D721Med (cell line): ENCODE results near the gene ALDOC.
A peak's percentile ranks its signal among the peaks of the same experiment; 100 is the strongest.

ENCODE experiments used
- DNase-seq: peaks from one replicate; pipeline ENCODE4 v3.0.0; 2011; ENCODE audit warnings: low spot score; ENCODE audit not compliant: insufficient read length
- FAIRE-seq: peaks from 2 replicates; lab custom pipeline; 2011; peaks lifted over from hg19 to GRCh38; lab: Jason Lieb, UNC
- TF ChIP-seq, protein P1 (sequence below): IDR thresholded peaks from 2 replicates; pipeline ENCODE4 v1.5.1; 2012; ENCODE audit warnings: mild to moderate bottlenecking, control low read depth; ENCODE audit not compliant: insufficient read depth; ENCODE audit errors: missing control alignments

The ALDOC gene

DNA sequence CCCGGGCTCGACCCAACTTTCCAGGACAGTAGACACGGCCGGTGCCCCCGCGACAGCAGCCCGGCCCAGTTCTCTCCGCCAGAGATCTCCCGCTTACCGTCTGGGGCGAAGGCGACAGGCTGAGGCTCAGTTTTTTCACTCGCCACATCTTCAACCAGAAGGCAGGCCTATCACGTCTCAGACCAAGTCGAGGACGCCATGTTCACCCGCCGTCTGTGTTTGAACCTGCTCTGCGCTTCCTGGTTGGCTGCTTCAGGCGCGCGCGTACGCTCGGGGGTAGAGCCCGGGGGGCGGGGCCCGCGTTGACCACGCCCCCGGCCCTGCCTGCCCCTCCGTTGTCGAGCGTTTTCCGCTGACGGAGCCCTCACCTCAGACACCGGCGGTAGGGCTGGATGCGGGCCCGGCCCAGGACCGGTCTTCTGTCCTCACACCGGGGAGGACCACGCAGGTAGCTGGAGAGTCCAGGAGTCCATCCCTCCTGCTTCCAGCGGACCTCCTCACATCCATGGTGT is 22.2 kb upstream of the ALDOC start, which contains the start of gene SPAG5:
Gene SPAG5 (minus strand): TSS at position 227 of the 512 bp plus-strand sequence. CDS start 79 bp downstream, at position 148.
- TF ChIP-seq, protein P1, sequence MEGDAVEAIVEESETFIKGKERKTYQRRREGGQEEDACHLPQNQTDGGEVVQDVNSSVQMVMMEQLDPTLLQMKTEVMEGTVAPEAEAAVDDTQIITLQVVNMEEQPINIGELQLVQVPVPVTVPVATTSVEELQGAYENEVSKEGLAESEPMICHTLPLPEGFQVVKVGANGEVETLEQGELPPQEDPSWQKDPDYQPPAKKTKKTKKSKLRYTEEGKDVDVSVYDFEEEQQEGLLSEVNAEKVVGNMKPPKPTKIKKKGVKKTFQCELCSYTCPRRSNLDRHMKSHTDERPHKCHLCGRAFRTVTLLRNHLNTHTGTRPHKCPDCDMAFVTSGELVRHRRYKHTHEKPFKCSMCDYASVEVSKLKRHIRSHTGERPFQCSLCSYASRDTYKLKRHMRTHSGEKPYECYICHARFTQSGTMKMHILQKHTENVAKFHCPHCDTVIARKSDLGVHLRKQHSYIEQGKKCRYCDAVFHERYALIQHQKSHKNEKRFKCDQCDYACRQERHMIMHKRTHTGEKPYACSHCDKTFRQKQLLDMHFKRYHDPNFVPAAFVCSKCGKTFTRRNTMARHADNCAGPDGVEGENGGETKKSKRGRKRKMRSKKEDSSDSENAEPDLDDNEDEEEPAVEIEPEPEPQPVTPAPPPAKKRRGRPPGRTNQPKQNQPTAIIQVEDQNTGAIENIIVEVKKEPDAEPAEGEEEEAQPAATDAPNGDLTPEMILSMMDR: no peak
- peak; percentile 93 for DNase-seq
- FAIRE-seq: no peak

DNA sequence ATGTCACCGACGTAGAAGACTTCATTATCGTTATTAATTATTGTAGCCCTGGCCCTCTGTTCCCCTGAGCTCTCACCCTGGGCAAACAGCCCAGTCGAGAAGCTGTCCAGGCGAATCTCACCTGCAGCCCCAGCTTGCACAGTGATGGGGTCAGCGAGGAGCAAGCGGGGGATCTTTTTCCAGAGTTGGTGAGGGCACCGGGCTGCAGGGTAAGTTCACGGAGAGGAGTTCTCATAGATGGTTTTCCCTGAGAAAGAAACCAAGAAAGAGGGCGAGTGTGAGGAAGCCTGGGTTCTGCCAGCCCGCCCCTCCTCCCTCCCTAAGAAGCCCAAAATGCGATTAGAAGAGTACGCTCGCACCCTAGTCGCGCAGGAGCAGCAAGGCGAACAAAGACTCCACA is 21.7 kb upstream of the ALDOC start:
- TF ChIP-seq, protein P1: no peak
- FAIRE-seq (no peak), DNase-seq (no peak)

DNA sequence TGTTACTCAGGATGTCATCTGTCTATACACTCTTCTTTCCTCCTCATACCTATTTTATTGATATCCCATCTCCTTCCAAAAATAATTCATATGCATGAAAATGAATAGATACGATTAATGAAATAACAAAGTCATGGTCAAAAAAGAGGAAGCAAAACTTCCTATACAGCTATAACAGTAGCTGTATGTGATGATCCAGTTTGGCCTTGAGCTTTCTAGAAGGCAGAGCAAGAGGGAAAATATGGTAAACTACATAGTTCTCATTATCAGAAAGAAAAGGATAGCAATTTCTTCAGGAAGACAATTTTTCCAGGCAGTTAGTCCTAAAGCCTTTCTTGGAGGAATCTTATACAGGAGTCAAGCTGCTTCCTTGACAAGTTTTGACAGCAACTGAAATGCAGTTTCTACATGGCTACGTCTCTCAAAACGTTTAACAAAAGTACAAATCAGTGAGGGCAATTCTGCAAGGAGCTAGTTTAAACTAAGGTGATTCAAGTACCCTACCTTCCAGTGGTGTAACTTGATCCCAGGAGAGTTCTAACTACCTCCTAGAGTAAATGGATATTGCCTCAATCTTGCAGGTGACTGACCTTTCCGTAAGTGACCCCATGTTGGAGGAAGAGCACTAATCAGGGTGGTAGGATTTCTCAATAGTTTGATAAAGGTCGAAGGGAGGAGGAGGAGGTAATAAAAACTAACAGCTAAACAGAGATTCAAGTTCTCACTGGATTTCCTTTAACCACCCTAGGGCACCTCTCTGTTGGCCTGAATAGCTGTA is 21.1 kb upstream of the ALDOC start:
- TF ChIP-seq, protein P1: no peak
- FAIRE-seq (no peak), DNase-seq (no peak)

DNA sequence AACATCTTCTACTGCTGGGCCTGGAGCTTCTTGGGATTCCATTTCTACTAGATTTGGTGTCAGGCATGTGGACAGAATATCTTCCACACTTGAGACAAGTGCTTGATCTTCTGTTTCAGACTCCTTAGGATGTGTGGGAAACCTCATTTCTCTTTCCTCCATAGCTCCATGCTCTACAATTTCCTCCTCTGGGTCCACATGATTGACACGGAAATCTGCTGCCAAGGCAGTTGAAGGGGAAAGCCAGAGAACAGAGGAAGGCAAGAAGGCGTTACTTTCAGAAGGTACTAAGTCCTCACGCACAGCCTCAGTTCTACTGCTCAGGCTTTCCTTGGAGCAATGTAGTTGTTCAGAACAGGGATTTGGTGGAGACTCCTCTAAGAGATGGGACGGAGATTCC is 15.6 kb upstream of the ALDOC start:
- FAIRE-seq: no peak
- no peak for DNase-seq

DNA sequence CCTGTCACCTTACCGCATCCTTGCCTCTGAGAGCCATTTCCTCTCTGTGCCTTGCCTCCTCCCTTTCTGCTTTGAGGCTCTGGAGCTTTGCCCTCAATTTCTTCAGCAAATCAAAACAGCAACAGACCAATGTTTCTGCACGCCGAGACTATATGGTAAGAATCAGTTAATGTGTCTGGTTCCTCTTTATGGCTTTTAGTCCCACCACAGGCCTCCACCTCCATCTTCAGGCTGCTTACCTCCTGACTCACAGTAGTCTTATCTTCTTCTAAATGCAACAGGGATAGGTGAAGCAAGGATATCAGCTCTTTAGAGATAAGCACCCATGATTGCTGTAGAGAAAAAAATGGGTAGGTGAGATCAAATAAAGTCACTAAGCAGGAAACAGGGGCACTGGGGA is 9.2 kb upstream of the ALDOC start:
- no peak for FAIRE-seq
- TF ChIP-seq, protein P1: no peak
- DNase-seq: no peak

More for the DNA sequence above, 15.6 kb upstream of the ALDOC start:
- TF ChIP-seq, protein P1: no peak

DNA sequence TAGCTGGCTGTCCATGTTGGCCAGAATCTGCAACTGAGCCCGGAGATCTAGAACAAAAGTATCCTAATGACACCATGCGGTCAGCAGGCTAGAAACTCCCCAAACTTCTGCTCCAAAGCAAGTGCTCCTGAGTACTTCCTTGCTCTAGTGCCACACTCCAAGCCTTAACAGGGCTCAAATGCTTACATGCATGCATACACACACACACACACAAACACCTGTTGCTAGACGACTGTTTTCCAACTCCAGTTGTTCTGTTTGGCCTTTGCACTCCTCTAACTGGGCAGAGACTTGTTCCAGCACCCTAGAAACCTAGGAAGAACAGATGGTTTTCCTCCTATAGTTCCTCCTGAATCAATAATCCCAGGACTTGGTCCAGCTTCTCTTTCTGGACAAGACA is 7.7 kb upstream of the ALDOC start:
- FAIRE-seq (no peak), DNase-seq (no peak)
- TF ChIP-seq, protein P1: no peak

DNA sequence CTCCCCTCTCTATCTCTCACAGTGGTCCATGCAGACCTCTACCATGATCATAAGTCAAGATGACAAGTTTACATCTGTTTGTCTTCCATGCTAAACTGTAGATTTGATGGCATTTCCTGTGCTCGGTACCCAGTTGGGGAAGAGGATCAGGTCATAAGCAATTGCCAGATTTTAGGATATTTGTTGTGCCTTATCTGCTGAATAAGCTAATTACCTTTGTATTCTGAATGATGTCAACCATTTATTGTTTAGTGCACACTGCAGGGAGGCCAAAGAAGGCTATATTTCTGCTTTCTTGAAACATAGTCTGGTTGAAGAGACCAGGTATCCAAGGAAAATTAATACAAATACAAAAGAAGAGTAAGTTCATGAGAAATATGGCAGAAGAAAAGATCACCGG is 5.8 kb upstream of the ALDOC start:
- FAIRE-seq (no peak), DNase-seq (no peak)
- TF ChIP-seq, protein P1: no peak
